Inflammatory macrophage treated with lipopolysaccharide for 4 hours (primary cell): ENCODE results near the gene ST14.
A peak's percentile ranks its signal among the peaks of the same experiment; 100 is the strongest.

Experiments used
- DNase-seq: peaks from one replicate; pipeline ENCODE4 v3.0.0-alpha.2; 2020

ST14 gene

DNA sequence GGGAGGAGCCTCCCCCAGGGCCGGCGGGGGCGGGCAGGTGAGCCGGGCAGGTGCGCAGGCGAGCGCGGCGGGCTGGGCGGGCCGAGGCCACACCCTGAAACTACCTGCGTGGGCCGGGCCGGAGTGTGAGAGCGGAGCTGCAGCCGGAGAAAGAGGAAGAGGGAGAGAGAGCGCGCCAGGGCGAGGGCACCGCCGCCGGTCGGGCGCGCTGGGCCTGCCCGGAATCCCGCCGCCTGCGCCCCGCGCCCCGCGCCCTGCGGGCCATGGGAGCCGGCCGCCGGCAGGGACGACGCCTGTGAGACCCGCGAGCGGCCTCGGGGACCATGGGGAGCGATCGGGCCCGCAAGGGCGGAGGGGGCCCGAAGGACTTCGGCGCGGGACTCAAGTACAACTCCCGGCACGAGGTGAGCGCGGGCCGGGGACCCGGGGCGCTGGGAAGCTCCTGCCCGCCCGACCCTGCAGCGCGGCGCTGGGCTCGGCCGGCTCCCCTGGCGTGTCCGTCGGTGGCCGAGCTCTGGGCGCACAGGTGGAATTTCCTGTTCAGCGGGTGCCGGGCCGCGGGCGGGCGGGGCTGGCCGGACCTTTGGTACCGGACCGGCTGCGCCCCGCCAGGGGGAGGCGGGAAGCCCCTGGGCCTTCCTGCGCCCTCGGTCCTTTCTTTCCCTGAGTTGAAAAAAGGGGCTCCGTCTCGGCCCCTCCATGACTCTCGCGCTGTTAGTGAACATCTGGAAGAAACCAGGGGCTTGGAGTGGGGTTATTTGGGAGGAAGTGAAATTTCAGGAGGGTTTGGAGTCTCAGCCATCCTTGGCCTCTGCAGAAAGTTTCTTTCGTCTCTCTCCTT is at the start of gene ST14:
TSS of gene ST14 (plus strand) at position 126 of the 841 bp plus-strand sequence. CDS start at position 324, 198 bp downstream.
- peak; percentile 55 for DNase-seq

DNA sequence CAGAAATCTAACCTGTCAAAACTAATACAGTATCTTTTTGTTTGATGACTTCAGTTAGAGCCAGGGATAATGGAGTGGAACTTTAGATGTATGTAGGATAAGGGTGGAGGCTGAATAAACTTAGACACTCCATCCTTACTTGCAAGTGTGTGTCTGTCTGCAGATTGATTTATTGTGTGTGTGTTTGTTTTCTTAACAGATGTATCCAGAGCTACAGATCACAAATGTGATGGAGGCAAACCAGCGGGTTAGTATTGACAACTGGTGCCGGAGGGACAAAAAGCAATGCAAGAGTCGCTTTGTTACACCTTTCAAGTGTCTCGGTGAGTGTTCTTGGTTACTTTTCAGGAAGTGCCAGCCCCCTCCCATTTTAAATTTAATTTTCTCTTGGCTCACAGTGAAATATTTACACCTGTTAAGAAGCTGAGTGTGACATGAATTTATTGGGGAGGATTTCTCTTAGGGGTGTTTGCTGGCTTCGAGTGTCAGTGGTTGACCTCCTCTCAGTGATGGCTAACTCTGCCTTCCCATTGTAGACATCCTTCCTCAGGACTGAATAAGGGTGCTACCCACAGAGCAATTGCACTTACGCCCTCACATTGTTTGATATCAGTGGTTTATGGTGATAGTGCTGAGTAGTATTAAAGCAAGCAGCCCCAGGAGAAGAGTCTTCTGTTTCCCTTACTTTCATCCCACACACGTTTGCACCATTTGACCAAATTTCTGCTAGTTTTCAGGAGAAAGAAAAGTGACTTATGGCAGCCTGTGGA is 49.1 kb upstream of the ST14 start:
- DNase-seq = no peak

DNA sequence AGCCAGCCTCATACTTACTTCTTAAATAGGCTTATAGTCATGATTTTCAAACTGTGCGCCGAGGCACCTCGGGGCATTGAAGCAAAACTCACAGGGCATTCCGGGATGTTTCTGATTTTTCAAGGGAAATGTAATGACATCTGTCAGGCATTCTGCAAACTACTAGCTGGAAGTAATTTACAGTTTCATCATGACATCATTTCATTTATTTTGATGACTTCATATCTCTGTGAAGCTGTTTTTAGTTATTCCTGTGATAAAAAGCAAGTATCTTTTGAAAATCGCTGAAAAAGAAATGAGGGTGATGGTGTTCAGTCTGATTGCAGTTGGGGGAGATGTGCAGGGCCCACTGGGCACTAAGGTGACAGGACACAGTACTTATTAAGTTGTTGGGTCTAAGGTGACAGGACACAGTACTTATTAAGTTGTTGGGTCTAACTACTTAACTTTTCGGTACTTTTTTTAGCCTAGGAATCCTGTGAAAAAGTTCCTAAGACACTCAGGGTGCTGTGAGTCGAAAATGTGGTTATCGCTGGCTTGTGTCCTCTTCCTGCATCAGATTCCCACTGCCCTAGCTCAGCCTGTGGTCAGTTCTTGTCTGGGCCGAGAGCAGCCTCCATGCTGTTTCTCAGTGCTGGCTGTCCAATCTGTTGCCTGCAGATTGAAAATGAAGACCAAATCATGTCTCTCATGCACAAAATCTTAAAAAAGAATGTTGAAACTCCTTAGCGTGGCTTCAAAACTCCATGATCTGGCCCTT is 47.3 kb upstream of the ST14 start:
- no peak for DNase-seq

DNA sequence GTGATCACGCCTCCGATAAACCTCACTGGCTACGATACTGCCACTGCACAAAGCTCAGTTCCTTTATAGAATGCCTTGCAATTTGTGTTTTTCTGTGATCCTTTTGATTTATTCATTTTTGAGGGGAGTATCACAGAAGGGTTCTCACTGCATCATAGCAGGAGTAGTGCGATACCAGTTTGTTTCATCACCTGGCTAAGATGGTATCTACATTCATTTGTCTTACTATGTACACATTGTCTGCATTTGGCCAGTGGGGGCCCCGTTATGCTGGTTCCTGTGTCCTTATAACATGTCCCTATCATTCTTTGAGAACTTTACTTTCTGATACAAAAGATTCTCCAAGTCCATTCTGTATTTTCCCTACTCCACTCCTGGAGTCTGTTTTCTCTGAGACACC is 45.3 kb upstream of the ST14 start:
- DNase-seq = no peak

DNA sequence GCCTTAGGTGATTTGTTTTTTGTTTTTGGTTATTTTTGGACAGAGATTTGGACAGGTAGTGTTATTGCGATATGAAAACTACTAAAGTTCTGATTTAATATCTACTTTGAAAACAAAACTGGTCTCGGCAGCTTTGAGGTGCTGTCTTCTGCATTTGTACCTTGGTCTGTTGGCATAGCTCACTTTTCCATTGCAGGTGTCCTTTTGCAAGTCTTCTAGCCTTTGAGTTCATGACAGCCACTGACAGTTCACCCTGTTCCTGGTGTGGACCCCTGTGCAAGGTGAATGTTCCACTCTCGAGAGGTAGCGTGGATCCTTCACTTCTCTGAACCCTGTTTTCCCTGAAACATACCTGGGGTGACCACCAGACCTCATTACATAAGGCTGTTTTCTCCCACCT is 44.9 kb upstream of the ST14 start:
- DNase-seq = no peak

DNA sequence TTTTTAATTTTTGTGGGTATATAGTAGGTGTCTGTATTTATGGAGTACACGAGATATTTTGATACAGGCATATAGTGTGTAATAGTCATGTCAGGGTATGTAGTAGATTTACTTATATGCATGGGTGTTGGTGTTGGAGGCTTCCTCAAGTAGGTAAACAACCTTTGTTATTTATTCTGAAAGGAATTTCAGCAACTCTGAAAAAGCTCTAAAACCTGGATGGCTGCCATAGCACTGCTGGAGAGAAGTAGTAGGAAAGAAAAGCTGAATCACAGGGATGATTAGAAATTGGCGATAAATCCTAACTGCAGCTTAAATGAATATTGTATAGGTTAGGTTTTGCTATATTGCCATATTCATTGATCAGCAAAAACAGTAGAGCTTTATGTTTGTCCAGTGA is 44.4 kb upstream of the ST14 start:
- DNase-seq = no peak

DNA sequence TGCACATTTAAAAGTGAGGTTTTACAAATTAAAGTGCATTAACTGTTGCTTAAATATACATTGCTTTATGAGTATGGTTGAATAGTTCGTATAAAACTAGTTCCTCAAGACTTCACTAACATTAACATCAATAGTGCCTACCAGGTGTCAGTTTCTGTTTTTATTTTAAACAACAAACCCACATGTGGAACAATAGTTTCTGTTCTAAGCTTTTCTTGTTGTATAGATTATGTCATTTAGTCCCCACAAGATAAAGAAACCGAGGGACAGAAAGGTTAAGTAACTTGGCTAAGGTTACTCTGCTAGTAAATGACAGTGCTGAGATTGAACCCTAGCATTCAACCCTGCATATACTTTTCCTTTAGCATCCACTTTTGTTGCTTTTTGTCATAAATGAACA is 41.4 kb upstream of the ST14 start:
- DNase-seq = peak; percentile 23

DNA sequence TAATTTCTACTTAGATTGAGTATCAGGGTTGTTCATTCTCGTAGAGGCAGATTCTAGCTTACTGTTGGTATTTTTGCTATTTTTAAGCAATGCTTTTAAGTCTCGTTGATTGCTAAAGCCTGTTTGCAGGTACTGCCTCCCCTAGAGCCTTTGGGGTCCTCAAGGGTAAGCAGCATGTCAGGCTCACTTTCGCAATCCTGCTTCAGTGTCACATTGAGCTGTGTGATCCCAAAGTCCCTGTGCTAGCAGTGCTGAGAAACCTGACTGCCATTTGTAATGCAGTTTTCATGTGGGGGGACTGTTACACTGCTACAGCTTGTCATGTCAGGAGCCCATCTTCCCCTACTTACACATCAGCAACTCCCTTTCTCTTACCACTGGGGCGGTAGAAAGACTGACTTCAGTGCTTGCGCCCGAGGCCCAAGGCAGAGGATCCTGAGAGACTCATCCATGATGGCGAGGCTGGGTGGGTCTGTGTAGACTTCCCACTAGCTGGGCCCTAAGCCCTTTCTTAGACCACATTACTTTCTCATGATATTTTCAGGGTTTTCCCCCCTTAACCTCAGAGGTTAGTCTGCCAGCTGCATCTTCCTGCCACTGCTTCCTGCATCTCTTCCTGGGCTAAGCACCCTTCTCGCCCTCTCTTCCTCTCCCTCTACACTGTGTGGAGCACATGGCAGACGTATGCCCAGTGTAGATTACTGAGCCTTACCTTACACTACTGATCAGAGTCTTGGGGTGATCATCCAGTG is 40.8 kb upstream of the ST14 start:
- DNase-seq = peak; percentile 10

DNA sequence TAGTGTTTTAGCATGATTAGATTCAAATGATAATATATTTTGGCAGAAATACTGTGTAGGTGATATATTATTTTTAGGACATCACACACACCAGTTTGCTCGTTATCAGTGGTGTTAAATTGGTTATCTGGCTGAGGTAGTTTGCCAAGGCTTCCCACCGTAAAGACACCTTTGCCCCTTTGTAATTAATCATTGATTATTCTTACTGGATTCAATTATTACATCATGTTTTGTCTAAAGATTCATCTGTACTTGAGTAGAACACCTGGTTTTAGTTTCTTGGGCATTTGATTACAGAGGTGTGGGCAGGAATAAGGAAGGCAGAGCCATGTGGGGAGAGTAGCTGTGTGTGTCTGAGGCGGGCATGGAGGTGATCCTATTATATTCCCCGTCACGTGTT is 39.5 kb upstream of the ST14 start:
- DNase-seq = no peak

DNA sequence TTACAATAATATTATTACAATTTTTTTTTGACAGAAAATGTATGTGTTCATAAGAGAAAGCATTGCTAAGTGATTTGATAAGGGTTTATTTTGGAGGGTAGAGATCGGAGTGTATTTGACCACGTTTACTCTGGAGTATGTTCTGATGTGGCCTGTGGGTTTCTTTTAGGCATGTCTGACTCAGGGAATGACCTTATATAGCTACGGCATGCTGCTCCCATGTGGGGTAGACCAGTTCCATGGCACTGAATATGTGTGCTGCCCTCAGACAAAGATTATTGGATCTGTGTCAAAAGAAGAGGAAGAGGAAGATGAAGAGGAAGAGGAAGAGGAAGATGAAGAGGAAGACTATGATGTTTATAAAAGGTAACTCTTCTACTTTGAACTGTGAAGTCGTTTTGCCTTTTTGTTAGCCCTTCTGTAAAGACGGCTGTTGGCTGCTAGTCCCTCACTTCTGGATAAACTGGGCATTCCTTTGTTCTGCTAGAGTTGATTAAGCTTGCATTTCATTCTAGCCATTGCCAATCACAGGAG is 38.1 kb upstream of the ST14 start:
- DNase-seq = peak; percentile 24

DNA sequence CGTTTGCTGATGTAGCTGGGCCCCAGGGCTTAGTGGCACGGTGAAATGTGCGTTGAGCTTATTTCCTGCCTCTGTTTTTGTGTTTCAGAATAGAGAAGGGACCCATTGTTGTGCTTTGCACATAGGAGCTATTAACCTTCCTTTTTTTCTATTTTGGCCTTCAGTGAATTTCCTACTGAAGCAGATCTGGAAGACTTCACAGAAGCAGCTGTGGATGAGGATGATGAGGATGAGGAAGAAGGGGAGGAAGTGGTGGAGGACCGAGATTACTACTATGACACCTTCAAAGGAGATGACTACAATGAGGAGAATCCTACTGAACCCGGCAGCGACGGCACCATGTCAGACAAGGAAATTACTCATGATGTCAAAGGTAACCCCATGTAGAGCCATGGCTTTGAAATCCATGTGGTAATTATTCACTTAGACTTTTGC is 37.4 kb upstream of the ST14 start:
- peak; percentile 21 for DNase-seq

DNA sequence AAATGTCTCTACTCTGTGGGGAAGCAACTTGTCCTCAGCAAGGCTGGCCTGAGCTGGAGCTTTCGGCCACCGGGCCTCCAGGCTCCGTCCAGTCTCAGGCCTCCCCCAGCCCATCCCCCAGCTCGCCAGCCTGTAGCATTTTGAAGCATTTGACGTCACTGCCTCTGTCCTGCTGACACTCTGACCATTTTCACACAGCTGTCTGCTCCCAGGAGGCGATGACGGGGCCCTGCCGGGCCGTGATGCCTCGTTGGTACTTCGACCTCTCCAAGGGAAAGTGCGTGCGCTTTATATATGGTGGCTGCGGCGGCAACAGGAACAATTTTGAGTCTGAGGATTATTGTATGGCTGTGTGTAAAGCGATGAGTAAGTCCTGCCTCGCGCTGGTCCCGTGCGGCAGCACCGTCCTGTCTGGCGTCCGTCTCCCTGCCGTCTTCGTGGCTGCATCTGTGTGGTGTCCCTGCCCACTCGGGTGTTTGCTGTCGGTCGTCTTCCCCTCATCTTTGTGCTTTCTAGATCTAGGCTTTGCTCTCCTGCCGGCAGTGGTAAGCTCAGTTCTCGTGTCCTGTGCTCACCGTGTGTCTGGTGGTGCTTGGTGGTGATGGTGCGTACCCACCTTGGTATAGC is 36.1 kb upstream of the ST14 start:
- DNase-seq = no peak

DNA sequence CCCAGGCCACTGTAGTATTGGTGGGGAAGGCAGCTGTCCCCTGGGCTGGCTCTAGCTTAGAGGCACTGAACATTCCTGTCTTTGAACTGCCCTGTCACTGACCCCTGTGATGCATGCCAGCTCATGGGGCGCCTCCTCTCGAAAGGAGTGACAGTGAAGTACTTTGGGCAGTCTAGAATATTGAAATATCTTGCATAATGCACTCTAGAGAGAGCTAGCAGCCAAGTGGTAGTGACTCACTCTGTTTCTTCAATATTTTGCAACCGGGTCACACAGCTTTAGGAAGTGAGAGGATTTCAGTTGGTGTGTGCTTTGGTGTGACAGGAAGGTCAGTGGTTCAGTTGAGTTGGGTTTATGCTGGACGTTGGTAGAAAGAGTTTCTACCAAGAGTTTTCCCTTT is 35.5 kb upstream of the ST14 start:
- DNase-seq = peak; percentile 99

DNA sequence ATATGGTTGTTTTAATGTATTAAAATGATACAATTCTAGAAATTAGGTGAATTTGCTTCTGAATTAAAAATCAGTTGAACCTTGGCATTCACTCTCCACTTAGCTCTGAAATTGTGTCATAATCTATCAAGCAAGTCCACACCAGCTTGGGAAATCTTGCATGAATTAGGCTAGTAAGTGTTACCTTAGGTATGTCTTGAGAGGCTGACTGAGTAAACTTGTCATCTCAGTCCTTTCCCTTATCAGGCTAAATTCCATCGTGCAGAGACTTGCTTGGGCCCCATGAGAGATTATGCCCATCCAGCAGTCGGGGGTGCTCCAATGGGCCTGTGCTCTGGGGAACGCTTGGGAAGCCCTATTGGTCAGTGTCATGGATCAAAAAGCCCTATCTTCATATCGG is 33.9 kb upstream of the ST14 start:
- DNase-seq = no peak

DNA sequence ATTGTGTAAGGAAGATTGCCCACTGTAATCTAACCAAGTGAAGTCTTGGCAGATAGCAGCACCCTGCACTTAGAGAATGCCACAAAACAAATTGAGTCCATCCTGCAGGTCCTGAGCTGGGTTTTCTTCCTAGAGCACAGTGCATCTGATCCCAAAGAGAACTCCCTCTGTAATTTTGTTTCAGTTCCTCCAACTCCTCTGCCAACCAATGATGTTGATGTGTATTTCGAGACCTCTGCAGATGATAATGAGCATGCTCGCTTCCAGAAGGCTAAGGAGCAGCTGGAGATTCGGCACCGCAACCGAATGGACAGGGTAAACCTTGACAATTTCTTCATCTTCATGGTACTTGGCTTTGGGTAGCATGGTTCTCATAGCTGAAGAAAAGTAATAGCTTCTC is 33.1 kb upstream of the ST14 start:
- DNase-seq = peak; percentile 51

DNA sequence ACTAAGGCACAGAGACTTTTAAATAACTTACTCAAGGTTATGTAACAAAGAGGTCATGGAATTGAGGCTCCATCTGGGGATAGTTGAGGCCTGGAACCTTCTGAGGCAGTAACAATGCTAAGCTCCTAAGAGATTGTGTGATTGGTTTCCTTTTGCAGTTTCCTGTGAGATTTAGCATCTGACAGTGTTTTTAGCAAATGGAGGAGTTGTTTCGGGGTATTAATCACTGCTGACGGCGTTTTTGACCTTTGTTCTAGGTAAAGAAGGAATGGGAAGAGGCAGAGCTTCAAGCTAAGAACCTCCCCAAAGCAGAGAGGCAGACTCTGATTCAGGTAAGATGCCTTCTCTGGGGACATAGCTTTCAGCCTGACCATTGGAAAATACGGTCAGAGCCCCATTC is 32.1 kb upstream of the ST14 start:
- DNase-seq = no peak

DNA sequence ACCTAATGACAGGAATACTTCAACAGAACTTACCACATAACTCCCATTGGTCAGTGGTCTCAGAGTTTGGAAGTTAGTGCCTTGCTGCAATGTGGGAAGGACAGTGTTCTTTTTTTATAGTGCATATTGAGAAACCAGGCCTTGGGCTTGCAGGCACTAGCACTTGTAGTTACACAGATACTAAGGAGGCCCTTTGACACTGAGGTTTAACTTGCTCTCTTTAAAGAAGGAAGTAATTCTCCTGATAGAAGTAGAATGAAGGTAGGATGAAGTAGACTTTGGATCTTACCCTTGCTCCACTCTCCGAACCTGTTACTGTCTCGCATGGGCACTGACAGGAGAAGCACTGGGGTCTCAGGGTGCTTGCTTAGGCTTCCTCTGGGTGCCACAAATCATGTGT is 31.0 kb upstream of the ST14 start:
- no peak for DNase-seq

DNA sequence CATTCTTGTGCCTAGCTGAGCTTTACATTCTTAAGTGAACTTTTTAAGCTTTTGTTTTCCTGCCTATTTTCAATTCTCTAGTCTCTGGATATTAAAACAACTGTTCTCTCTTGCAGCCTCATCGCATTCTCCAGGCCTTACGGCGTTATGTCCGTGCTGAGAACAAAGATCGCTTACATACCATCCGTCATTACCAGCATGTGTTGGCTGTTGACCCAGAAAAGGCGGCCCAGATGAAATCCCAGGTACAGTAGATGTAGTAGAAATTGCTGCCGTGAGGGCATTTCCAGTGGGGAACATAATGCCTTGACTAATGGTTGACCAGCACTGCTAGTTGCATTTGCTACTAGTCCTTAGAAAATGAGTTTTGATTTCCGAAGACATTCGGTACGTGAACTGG is 29.7 kb upstream of the ST14 start:
- no peak for DNase-seq

DNA sequence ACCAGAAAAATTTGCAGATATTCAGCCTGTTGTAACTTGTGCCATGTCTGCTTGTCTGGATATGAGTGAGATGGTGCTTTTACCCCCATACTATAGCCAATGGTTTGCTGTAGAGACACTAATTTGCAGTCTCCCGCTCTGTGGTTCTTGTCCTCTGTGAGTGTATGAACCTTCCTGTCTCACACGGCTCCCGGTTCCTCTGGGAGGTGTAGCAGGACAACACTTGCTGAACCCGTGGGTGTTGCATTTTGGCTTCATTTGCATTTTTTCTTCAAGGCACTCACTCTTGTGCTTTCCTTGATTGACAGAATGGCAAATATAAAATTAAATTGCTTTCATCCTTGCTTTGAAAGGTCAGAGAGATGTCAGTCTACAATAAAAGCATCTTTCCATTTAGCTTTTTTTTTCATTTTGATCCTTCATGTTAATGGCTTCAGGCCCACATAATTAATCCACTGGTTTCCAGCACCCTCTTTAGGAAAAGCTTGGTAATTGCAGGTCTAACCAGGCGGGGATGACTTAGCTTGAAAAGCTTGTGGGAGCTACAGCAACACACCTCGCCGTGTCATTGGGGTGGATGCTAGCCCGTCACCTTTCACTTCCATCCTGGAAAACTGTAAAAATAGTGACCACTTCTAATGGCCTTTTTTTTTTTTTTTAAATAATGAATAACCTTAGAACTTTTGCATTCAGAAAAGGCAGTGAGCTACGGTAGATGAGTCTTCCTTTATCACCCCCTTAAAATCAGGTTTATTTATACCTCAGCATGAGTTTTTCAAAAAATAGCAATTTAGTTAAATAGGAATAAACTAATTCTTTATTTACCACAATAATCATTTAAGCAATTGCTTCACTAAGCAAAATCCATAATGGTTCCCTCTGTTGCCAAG is 27.4 kb upstream of the ST14 start:
- peak; percentile 69 for DNase-seq

DNA sequence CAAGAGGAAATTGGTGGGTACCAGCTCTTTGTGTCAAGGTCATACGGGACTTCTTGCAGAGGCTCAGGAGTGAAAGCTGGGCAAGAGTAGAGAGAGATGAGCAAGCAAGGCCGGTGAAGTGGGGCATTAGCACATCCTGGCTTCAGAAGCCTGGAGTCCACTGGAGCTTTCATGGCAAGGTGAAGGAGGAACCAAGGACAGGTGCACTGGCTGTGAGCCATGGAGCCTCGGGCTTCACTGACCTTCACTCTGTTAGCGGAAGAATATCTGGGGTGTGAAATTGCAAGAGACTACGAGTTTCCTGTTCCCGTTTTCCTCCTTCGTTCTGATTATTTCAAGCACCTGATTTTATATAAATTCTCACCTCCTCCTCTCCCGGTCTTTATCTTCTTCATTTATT is 25.9 kb upstream of the ST14 start:
- DNase-seq = no peak

DNA sequence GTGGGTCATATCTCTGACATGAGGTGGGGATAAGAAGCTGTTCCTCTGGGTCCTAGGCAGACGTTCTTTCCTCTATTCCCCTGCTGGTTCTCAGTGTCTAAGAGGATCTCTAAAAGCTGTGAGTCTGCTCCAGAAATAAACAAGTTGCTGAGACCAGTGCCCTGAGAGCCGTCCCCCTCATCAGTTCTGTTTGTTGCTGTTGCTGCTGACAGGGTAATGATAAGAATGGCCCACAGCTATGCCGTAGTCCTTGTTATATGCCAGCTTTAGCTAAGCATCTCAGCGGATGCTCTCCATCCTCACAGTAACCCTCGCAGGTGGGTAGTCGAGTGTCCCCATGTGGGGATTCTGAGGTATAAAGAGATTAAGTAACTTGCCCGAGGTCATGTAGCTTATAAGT is 23.5 kb upstream of the ST14 start:
- no peak for DNase-seq
